HepG2 (cell line): Measurements from ENCODE around the gene MIER2. TPM values are rescaled to one million over a fixed set of nuclear protein-coding genes. Genes with fewer than 3 reads are reported as not detected.

ENCODE experiments used
- AHR ChIP-seq: IDR thresholded peaks from 2 replicates; pipeline ENCODE4 v1.6.1; 2018; ENCODE audit warnings: missing genetic modification reagents, missing compliant biosample characterization
- CAMTA2 ChIP-seq: sonication (generic); formaldehyde crosslinking; IDR thresholded peaks from 2 replicates; pipeline ENCODE4 v1.4.0; 2020; ENCODE audit warnings: mild to moderate bottlenecking, missing genetic modification reagents, borderline replicate concordance
- ETS1 ChIP-seq: sonication (generic); formaldehyde crosslinking; IDR thresholded peaks from 2 replicates; pipeline ENCODE4 v1.4.0; 2020; ENCODE audit warnings: missing genetic modification reagents
- HNF1B ChIP-seq: sonication (generic); formaldehyde crosslinking; IDR thresholded peaks from 2 replicates; pipeline ENCODE4 v1.5.1; 2020; ENCODE audit warnings: mild to moderate bottlenecking, moderate library complexity, missing genetic modification reagents
- IKZF1 ChIP-seq: fragments of 450-650 bp; IDR thresholded peaks from 2 replicates; pipeline ENCODE4 v1.7.1; 2016
- KMT2B ChIP-seq: IDR thresholded peaks from 2 replicates; pipeline ENCODE4 v1.6.1; 2016; ENCODE audit warnings: missing genetic modification reagents, missing compliant biosample characterization
- MED1 ChIP-seq: sonication (generic); formaldehyde crosslinking; IDR thresholded peaks from 2 replicates; pipeline ENCODE4 v1.4.0; 2020; ENCODE audit warnings: missing genetic modification reagents
- MED13 ChIP-seq: sonication (generic); formaldehyde crosslinking; IDR thresholded peaks from 2 replicates; pipeline ENCODE4 v1.5.0; 2020; ENCODE audit warnings: missing genetic modification reagents
- MYNN ChIP-seq: sonication (generic); formaldehyde crosslinking; IDR thresholded peaks from 2 replicates; pipeline ENCODE4 v1.4.0; 2020; ENCODE audit warnings: mild to moderate bottlenecking, low read depth, missing genetic modification reagents
- PAF1 ChIP-seq: IDR thresholded peaks from 2 replicates; pipeline ENCODE4 v1.6.1; 2016; ENCODE audit warnings: missing genetic modification reagents, missing compliant biosample characterization
- PHF8 ChIP-seq: sonication (generic); formaldehyde crosslinking; IDR thresholded peaks from 2 replicates; pipeline ENCODE4 v1.5.0; 2020; ENCODE audit warnings: missing genetic modification reagents
- POLR2A ChIP-seq, 2 experiments: IDR thresholded peaks; 2 replicates each; pipeline ENCODE4 v1.6.1; 2011; ENCODE audit warnings: low read depth in 2 of 2, low read length in 2 of 2, mild to moderate bottlenecking in 1 of 2, moderate library complexity in 1 of 2; ENCODE audit not compliant: insufficient read depth in 1 of 2
- POLR2G ChIP-seq: fragments of 200-400 bp; formaldehyde crosslinking; IDR thresholded peaks from 2 replicates; pipeline ENCODE4 v1.6.1; 2018; ENCODE audit warnings: mild to moderate bottlenecking, low read depth, low read length, moderate library complexity
- RXRB ChIP-seq: IDR thresholded peaks from 2 replicates; pipeline ENCODE4 v1.6.1; 2016; ENCODE audit warnings: borderline replicate concordance, missing genetic modification reagents, missing compliant biosample characterization
- SKI ChIP-seq: fragments of 450-650 bp; IDR thresholded peaks from one replicate; pipeline ENCODE4 v1.6.1; 2018; ENCODE audit warnings: mild to moderate bottlenecking; ENCODE audit not compliant: partially characterized antibody
- SMC3 ChIP-seq: IDR thresholded peaks from 2 replicates; pipeline ENCODE4 v1.6.1; 2011; ENCODE audit warnings: low read length, improper control_type of control experiment
- TEAD3 ChIP-seq: optimal IDR thresholded peaks from 2 replicates; pipeline ENCODE3; 2016; ENCODE audit warnings: borderline replicate concordance
- ZBTB34 ChIP-seq: sonication (generic); formaldehyde crosslinking; IDR thresholded peaks from 2 replicates; pipeline ENCODE4 v1.8.0; 2022; ENCODE audit warnings: mild to moderate bottlenecking, missing genetic modification reagents
- ZFP41 ChIP-seq: sonication (generic); formaldehyde crosslinking; IDR thresholded peaks from 2 replicates; pipeline ENCODE4 v1.4.0; 2020; ENCODE audit warnings: mild to moderate bottlenecking, missing genetic modification reagents, borderline replicate concordance
- ZNF10 ChIP-seq: sonication (generic); formaldehyde crosslinking; IDR thresholded peaks from 2 replicates; pipeline ENCODE4 v1.4.0; 2020; ENCODE audit warnings: mild to moderate bottlenecking, low read depth, missing genetic modification reagents, borderline replicate concordance
- ZNF317 ChIP-seq: sonication (generic); formaldehyde crosslinking; IDR thresholded peaks from 2 replicates; pipeline ENCODE4 v1.5.0; 2020; ENCODE audit warnings: mild to moderate bottlenecking, missing genetic modification reagents
- ZNF382 ChIP-seq: sonication (generic); formaldehyde crosslinking; IDR thresholded peaks from 2 replicates; pipeline ENCODE4 v1.5.0; 2020; ENCODE audit warnings: missing genetic modification reagents, mild to moderate bottlenecking, borderline replicate concordance
- ZNF83 ChIP-seq: sonication (generic); formaldehyde crosslinking; IDR thresholded peaks from 2 replicates; pipeline ENCODE4 v1.4.0; 2020; ENCODE audit warnings: missing genetic modification reagents, mild to moderate bottlenecking, borderline replicate concordance
- ZUFSP ChIP-seq: sonication (generic); formaldehyde crosslinking; IDR thresholded peaks from 2 replicates; pipeline ENCODE4 v1.9.0; 2021; ENCODE audit warnings: missing genetic modification reagents, mild to moderate bottlenecking, borderline replicate concordance
- polyA plus RNA-seq, 8 experiments: library from polyadenylated mRNA; depleted of rRNA in 3 of 8; stranded (reverse) in 7 of 8; unstranded in 1 of 8; fragments of >200 nt; fragmentation: Illumina TruSeq in 4 of 8; extraction: Trizol in 4 of 8; gene quantifications; 2 replicates each; pipeline versions ENCODE4 v1.2.1 to v1.2.3, GENCODE V29; 2011 to 2016; ENCODE audit warnings: low read depth in 4 of 8, missing spikeins in 1 of 8, mixed read lengths in 1 of 8; ENCODE audit not compliant: insufficient read depth in 1 of 8
- total RNA-seq, 5 experiments: library from RNA; depleted of rRNA; stranded (reverse); fragments of >200 nt; fragmentation: Illumina TruSeq; extraction: Trizol; gene quantifications; 2 replicates each; pipeline ENCODE4 v1.2.3, GENCODE V29; 2016; ENCODE audit warnings: low read depth in 1 of 5

MIER2 gene
- total and polyA plus RNA-seq, 2 of the 13 experiments (the other 11 are each of a cell fraction or from before 2014, with no cell fraction given): 9.6 to 25.7 TPM

DNA sequence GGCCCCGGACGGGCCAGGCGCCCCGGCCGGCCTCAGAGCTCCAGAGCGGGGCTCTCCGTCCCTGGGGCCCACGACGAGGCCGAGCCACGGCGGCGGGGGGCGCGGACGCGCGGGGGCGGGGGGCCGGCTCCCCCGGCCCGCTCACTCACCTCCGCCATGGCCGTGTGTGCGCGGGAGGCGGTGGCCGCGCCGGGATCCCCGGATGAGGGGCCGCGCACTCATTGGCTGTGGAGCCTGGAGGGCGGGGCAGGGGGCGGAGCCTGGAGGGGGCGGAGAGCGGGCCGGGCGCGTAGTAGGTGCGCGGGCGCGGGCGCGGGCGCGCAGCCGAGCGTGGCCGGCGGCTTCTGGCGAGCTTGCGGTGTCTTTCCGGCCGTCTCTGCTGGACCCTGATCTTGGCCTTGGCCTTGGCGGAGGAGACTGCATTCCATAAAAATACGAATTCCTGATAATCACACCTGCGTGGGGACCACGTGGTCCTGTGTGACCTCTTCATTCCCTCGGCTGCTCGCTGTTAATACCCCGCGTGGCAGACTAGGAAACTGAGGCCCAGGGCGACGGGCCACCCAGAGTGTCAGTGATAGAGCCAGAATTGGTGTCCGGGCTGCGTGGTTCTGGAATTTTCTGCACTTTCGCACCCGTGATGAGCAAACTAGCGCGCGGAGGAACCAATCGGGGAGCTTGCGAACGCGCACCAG, at the start of gene MIER2 (continued):
- no peak for TF ChIP-seq ZBTB34 (CRISPR knock-in tag)
- no peak for TF ChIP-seq MYNN (CRISPR knock-in tag)
- peak; percentile 42; the same call in 1 of the 2 replicates for TF ChIP-seq MED13 (CRISPR knock-in tag)
- no peak for TF ChIP-seq ZNF83 (CRISPR knock-in tag)
- TF ChIP-seq PAF1: no peak
- TF ChIP-seq POLR2G: peak; percentile 48; the same call in 1 of the 2 replicates
- TF ChIP-seq IKZF1: no peak
- TF ChIP-seq ZNF10 (CRISPR knock-in tag): no peak
- no peak for TF ChIP-seq ETS1 (CRISPR knock-in tag)
- peak; percentile 38; the same call in 1 of the 2 replicates for TF ChIP-seq ZFP41 (CRISPR knock-in tag)
- TF ChIP-seq MED1 (CRISPR knock-in tag): 0 out of 2 replicates have a peak, but pooled peaks have one; percentile 27
- 0 out of 2 replicates have a peak, but pooled peaks have one; percentile 25 for TF ChIP-seq HNF1B (CRISPR knock-in tag)
- TF ChIP-seq PHF8 (CRISPR knock-in tag): peak; percentile 27; the same call in 1 of the 2 replicates
- no peak for TF ChIP-seq AHR
- TF ChIP-seq ZUFSP (CRISPR knock-in tag): no peak
- peak; percentile 34 for TF ChIP-seq TEAD3 (CRISPR knock-in tag)
- no peak for TF ChIP-seq SMC3
- no peak for TF ChIP-seq KMT2B (CRISPR knock-in tag)
- peak in 1 of 2 experiments; percentile 69; a peak in 2 of 4 replicates for TF ChIP-seq POLR2A (IDR thresholded peaks at IDR 0.05; ENCODE audit: insufficient read depth in 1 of 2, low read depth in 2 of 2, low read length in 2 of 2)
- TF ChIP-seq ZNF382: no peak
- no peak for TF ChIP-seq CAMTA2 (CRISPR knock-in tag)
- TF ChIP-seq ZNF317 (CRISPR knock-in tag): no peak
- peak; percentile 80 for TF ChIP-seq SKI
- TF ChIP-seq RXRB (CRISPR knock-in tag): no peak
